HG02938 (cell line): Measurements from ENCODE around the gene ZDHHC17.

Experiments used
- ATAC-seq: cut with Tn5 transposase; IDR thresholded peaks from one replicate; pipeline ENCODE4 v1.9.1; 2021; ENCODE audit warnings: mild to moderate bottlenecking, moderate library complexity; ENCODE audit not compliant: unreplicated experiment

ZDHHC17 gene

DNA sequence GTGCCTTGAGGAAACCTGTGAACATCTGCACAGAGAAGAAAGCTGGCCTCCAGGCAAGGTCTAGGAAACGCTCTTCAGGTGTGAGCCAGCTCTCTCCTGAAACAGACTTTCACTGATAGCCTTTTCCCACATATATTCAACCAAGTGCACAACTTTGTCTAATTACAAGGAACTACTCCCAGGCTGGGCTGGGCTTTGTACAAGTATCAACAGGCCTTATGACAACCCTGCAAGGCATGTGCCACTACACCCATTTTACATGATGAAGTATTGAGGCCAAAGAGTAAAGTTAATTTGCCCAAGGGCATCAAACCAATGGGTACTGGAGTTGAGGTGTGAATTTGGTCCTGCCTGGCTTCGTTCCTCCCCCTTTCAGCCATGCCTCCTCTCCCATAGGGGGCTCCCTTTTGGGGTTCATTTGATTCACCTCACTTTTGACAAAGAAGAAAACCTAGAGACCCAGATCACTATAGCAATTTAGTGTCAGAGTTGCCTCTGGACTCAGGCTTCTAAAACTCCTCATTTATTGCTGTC, 112.8 kb downstream of the ZDHHC17 start:
- ATAC-seq, result no peak

DNA sequence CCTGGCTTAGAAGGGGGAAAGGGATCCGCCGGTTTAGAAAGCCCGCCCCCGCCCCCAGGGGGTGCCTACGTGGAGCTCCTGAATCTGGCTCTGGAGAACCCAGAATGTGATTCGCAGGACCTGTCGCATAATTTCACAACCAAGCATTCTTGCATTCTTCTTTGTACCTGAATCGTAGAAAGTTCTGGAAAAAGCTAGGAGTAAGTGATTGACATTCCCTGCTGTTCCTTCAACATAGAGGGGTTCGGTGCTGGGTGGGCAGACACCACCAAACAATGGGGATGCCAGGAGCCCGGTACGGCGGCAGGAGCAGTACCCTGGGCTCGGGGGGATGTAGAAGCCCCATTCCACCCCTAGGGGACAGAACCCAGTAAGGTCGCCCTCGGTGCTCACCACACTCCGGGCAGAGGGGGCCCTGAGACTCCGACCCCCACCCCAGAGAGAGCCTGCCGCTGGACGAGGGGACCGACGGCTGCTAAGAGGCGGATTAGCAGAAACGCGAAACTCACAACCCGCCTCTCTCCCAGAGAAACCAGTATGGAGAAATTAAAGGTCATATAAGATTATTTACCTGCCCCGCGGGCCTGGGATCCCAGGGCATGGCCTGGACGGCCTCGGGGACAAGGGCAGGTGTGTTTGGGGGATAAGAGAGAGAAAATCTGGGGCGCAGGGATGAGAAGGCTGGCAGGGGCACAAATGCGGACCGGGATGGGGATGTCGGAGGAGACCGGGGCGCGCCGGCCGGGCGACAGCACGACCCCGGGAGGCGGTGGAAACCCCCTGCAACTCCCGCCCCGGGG, 114.4 kb downstream of the ZDHHC17 start:
- peak; percentile 37 for ATAC-seq

DNA sequence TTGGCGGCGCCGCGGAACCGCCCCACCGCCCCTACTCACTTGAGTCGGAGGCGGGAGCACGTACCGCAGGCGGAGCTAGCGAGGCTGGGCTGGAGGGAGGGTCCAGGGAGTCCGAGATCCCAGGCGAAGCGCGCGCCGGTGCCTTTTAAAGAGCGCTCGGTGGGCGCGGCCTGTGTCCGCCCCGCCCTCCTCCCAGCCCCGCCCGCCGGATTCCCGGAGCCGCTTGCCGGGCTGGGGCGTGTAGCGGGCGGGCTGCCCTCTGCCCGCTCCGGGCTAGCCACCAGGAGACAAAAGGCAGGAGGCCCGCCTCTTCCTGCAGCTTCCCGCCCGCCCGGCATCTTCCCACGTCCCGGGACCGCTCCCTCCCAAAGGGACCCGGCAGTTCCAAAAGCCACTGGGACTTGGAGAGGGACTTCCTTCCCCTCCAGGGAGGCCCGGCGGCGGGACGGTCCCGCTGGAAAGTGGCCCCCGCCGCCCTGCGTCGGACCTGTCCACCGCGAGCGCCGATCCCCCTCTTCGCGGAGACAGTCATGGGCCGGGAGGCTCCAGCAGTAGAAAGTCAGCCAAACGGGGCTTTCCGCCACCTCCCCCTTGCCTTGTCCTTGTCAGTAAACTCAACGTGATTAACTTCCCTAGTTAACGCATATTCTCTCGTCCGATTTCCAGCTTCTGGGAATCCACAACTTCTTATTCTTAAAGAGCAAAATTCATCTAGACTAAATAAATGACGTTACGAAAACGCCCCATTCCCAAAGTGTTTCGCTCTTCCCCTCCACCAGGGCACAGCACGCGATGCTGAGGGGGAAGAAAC, 115.2 kb downstream of the ZDHHC17 start, which contains the start of gene CSRP2:
CSRP2 (minus strand) TSS at position 121 of the 811 bp plus-strand sequence. CDS start 12,759 bp downstream, outside the sequence.
- ATAC-seq, result peak; percentile 67

DNA sequence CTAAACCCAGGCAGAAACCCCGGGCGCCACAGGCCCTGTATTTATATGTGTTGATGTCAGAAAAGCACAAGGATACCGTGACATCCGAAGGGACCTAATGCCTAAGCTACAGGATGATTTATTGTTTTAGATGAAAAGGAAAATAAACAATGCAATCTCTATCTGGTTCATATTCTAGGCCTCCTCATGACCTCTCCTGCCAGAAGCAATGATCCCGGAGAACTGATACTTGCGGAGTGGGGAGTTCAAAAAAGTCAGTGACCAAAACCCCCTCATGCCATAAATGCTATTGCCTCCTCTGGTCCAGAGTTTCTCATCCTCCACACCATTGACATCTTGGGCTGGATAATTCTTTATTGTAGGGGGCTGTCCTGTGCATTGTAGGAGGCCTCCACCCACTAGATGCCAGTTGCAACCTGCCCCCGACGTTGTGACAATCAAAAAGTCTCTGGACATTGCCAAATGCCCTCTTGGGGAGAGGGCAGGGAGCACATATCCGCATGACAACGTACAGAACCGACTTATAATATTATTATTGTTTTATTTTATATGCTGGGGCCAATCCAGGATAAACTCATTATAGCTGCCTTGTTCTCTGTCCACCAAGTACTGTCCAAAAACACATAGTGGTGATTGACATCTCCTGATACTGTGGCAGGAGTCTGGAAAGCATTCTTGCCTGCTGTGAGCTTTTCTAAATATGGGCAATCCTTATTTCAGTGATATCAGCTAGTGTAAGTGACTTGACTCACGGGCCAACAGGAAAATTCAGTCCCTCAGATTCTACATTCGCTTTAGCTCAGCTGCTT, 116.0 kb downstream of the ZDHHC17 start:
- ATAC-seq, result no peak

DNA sequence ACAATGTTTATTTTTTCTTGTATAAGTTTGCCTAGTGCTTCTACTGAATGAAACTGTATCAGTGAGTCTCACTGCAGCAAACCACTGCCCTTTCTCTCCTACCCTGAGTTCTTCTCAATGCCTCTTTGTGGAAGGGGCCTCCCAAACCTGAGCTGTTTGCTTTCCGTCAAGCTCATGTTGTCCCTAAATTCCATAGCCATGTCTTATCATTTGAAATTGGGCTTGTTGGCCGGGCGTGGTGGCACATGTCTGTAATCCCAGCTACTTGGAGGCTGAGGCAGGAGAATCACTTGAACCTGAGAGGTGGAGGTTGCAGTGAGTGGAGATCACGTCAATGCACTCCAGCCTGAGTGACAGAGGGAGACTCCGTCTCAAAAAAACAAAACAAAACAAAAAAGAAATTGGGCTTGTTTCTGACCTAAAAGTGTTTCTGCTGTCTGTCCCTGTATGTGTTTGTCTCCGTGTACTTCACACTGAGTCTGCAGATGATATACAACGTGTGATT, 116.7 kb downstream of the ZDHHC17 start:
- ATAC-seq, result no peak

DNA sequence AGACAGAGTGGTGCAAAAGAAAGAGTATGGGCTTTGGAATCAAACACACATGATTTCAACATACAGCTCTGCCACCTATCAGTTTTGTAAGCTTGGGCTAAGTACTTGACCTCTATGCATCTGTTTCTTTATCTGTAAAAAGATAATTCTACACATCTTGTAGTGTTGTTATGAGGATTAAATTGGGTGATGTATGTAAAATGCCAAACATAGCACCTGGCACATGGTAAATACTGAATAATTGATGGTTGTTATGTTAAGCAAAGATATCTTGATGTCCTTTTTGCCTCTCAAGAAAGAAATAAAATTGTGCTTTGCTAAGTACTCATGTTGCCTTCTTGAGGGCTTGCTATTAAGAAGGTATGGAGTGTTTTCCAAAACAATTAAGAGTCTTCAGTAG, 117.2 kb downstream of the ZDHHC17 start:
- ATAC-seq, result no peak

DNA sequence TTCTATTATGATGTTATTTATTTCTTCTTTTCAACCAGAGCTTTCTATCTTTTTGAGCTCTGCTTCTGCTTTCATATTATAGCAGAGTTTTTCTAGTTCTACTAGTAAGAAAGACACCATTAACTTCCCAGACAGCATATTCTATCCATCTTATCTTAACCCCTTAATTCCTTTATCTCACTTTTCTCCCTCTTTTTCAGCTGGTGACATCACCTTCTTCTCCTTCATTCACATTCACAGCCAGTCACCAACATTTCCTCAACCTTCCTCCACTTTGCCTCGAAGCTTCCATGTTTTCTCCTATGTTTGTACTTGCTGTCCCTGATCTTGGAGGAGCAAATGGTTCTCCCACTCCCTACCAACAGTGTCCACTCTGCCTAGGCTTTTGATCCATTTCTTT, 118.5 kb downstream of the ZDHHC17 start:
- ATAC-seq, result no peak

DNA sequence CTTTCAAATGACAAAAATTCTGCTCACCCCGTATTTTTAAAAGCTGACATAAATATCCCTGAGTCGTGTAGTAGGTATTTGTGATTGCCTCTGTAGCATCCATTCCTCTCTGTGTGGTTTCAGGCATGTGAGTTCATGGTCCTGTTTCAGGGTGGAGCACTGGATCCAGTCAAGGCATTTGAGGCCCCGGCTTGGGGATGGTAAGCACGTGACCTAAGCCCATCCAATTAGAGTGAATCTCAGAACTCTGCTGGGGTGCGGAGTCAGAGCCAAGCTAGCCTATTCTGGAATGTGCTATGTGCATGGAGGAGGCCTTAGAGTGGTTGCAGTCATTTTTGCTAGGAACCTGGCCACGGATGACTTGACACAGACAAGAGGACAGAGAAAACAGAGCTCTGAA, 119.2 kb downstream of the ZDHHC17 start:
- ATAC-seq, result no peak

DNA sequence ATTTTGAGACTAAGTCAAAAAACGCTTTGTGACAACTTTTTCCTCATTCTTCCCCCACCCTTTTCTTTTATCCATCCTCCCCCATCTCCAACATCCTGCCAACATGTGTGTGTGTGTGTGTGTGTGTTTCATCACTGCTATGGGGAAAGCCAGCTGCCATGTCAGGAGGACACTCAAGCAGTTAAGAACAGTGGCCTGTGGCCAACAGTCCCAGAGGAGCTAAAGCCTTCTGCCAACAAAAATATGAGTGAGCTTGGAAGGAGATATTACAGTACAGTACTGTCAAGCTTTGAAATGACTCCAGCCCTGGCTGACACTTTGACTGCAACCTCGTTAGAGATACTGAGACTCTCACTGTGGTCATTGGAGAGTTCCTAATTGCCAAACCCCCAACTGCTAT, 119.9 kb downstream of the ZDHHC17 start:
- ATAC-seq, result no peak

DNA sequence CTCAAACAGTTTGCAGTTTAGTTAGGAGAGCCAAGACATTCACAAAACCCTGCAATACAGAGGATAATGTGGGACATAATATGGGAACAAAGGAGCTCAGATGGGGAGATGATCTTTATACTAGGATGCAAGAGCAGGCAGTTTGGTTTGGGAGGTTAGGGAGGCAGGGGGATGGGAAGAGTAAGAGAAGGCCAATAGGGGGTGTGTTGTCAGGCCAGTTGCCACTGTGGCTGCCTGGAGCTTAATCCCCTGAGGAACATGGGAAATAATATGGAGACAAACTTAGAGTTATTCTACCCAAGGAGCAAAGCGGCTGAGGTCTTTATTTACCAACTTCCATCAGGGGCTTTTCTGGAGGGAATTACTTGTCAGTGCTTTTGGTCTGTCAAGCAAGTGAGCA, 124.9 kb downstream of the ZDHHC17 start:
- no peak for ATAC-seq

DNA sequence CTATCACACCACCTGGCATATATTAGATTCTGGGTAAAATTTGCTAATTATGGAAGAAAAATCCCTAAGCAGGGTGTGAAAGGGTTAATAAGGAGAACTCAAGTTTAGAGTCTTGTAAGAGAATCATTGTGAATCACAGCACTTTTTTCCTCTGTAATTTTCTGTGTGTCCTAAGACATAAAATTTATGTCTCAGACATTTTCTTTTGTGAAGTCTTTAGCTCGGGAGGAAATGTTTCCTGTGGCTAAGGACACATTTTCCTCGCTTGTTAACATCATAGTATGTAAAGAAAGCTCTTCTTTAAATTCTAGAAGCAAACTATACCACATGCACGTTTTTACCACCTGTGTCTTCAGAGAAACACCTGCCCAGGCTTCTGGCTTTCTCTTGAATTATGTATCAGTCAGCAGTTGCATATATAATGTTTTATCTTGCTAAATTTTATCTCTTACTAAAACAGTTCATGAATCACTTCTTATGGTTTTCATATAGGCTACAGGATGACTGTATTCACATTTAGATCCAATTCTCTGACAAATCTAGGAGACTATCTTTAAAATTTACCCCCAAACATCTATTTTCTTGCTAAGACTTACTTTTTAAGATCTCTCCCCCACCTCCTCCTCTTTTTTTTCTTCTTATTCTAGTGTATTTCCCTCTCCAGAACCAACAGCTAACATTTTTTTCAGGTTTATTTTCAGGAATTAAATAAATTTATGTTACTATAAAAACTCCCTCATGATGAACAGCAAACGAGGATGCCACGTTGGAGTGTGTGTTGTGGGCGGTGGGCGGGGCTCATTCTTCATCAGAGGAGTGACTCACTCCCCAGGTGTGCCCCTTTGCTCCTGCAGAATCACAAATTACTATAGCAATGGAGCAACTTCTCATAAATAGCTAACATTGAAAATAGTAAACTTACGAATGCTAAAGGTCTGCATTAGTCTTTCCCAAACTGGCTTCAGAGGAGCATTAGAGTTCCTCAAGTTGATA, 126.5 kb downstream of the ZDHHC17 start:
- no peak for ATAC-seq

DNA sequence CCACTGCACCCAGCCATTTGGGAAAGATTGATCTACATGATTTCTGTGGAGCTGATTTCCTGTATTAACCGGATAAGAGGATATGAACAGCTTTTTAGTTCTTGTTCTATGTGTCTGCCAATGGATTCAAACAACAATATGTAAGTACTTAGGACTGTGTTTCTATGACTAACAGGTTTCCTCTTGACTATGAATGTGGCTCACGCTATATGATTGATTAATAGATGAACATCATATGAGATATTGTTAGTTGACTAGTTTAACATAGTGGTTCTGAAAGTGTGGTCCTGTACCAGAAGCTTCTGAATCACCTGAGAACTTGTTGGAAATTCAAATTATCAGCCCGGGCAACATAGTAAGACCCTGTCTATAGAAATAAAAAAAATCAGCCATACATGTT, 127.7 kb downstream of the ZDHHC17 start:
- ATAC-seq, result no peak

DNA sequence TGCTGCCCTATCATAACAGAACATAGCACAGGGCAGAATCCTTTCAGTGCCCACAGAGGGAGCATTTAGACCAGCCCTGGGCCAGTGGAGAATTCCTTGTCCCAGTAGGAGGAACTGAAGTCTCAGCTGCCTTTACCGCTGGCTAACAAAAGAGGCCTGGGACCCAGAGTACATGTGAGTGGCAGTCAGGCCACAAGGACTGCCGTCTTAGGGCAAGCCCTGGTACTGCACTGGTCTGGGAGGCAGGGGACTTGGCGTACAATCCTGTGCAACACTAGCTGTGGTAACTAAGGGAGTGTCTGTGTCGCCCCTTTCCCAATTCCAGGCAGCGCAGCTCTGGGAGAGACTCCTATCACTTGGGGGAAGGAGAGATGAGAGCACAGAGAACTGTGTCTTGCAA, 131.9 kb downstream of the ZDHHC17 start:
- ATAC-seq, result no peak

DNA sequence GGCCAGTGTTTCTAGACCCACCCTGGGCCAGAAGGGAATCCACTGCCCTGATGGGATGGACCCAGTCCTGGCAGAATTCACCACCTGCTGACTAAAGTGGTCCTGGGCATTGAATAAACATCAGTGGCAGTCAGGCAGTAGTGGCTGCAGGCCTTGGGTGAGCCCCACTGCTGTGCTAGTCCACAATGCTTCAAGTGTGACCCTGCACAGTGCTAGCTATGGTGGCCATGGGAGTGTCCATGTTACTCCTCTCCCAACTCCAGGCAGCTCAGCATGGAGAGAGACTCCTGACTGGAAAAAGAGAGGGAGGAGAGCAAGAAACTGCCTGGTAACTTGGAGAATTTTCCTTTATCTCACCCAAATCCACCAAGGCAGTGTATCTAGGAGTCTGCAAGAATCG, 132.4 kb downstream of the ZDHHC17 start:
- no peak for ATAC-seq

DNA sequence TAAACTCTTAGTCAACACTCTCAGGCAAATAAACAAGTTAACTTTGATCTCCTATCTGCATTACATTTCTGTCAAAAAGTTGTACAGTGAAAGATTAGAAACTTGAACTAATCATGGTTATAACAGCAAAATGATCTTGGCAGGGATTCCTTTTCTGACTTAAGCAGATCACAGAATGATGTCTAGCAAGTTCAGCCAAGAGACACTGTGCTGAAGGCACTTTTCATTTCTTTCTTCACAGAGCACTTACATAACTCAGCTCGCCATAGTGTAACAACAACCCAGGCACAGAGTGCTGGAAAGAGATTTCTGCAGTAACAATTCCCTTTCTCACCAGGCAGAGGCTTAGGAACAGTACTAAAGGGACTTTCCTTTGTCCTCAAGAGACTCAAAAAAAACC, 134.5 kb downstream of the ZDHHC17 start:
- no peak for ATAC-seq

DNA sequence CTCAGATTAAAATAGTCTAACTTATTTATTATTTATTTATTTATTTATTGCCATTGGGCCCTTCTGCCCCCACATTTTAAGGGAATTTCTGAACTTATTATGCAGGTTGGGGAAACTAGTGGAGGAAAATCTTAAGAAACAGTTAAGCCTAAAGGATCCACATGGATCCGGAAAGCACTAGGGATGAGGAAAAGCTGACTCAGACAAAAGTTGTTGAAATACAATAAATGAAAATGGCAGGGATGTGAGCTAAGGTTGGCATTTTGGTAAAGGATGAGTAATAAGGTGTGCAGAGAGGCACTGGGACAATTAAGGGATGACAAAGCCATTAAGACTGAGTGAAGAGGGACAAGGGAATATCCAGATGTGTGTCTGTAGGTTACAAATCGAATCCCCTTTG, 135.6 kb downstream of the ZDHHC17 start:
- ATAC-seq, result no peak

DNA sequence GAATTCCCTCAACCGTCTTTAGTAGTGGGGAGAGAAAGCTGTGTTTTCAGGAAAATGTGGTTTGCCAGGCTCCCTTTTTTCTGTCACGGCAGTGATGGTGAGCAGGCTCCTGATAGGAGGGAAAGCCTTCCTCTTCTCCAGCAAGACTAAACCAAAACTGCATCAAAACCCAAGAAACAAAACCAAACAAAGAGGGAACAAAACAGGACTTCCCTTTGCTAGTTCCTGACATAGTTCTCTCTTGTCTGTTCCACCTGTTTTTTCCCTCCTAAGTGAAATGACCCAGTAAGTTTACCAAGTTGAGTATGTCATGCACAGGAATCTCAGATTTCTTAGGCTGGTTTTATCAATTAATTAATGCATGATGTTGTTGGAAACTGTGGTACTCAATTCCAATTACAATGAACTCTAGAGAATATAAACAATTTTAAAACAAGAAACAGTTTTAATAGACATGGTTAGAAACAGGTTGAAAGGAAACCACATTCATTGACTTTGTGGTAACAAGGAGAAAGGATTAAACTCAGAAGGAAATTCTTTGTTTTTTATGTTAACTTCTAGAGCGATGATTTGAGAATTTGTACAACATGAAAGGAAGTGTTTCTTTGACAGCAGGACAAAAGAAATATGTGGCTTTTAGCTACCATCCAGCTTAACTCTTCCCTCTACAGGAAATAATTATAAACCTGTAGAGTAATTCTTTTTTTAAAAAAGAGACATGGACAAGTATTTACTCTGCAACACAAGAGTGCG, 137.9 kb downstream of the ZDHHC17 start:
- no peak for ATAC-seq
